Colonic mucosa (tissue), 4 donors: ENCODE measurements around the gene GATAD2B. TPM values are rescaled to one million over a fixed set of nuclear protein-coding genes. Genes with fewer than 3 reads are reported as not detected.
"Not testable (repeated sequence)": the region's sequence is repeated elsewhere in the genome, so short reads cannot be mapped to it uniquely, and the experiment has no call there.

Source experiments
- DNase-seq: peaks from one replicate; pipeline ENCODE4 v3.0.0-alpha.2; 2020
- H3K27ac ChIP-seq: fragments of 200-600 bp; one replicate; pipeline ENCODE4 v1.8.0; 2021
- H3K27me3 ChIP-seq: fragments of 200-600 bp; one replicate; pipeline ENCODE4 v1.8.0; 2021
- H3K36me3 ChIP-seq: fragments of 200-600 bp; one replicate; pipeline ENCODE4 v1.8.0; 2021
- H3K4me1 ChIP-seq: fragments of 200-600 bp; one replicate; pipeline ENCODE4 v1.8.0; 2021; ENCODE audit warnings: mild to moderate bottlenecking
- H3K4me3 ChIP-seq: fragments of 200-600 bp; one replicate; pipeline ENCODE4 v1.8.0; 2021
- H3K9ac ChIP-seq, 2 donors: one replicate each; pipeline ENCODE4 v1.7.0; 2013; ENCODE audit warnings: control low read depth in 2 of 2, low read depth in 2 of 2, low read length in 2 of 2
- H3K9me3 ChIP-seq: fragments of 200-600 bp; one replicate; pipeline ENCODE4 v1.8.0; 2021
- CTCF ChIP-seq: fragments of 200-600 bp; IDR thresholded peaks from one replicate; pipeline ENCODE4 v1.8.0; 2022; ENCODE audit warnings: antibody characterized with exemption, mild to moderate bottlenecking
- intact Hi-C: fragments of 100-400 bp; cut with DNase I; formaldehyde crosslinking; loops from one replicate; pipeline ENCODE4 v1.14.1; 2022
- total RNA-seq, 2 donors: library from RNA; stranded (reverse); fragmentation: NEBNext Ultra II Directional in 1 of 2; extraction: Animal tissue kit (Norgen Biotek cat#: 25700) in 1 of 2; gene quantifications; one replicate each; pipeline ENCODE4 v1.2.1, GENCODE V29; 2021
- donor health status: healthy.
- donor health status: DM: no; HTN: no; CAD: no.
- donor health status: DM: no; HTN: no; CAD: no.

Gene GATAD2B
- total RNA-seq, 2 donors from 2014 or later = 32.5 to 36.5 TPM

GRCh38 chr1:153919876-153920852 lies 2.6 kb downstream of the GATAD2B start:
- Histone ChIP-seq H3K27me3 (no peaks in the 10 kb centered on the region), H3K27ac (peak overlapping the region; percentile 23), H3K4me1 (peaks cover 16% of the 10 kb centered on the region), H3K36me3 (no peaks in the 10 kb centered on the region), H3K9ac (peak overlapping the region in 1 of 2 donors; percentile 1), H3K4me3 (no peak overlapping the region), H3K9me3 (no peaks in the 10 kb centered on the region)
- no peak for TF ChIP-seq CTCF
- DNase-seq = no peak
- intact Hi-C loops = loop anchor here (5.0 kb wide), 1 partner anchor 67 kb away; the partner anchor contains the start of gene RAB13

GRCh38 chr1:153916297-153916696 lies 6.5 kb downstream of the GATAD2B start:
- no peak overlapping the region for H3K27ac ChIP-seq
- H3K27me3 ChIP-seq = no peaks in the 10 kb centered on the region
- H3K4me1 ChIP-seq = peaks cover 13% of the 10 kb centered on the region
- H3K9ac ChIP-seq = no peak overlapping the region
- H3K4me3 ChIP-seq = no peak overlapping the region
- intact Hi-C loops = no loop called here
- no peaks in the 10 kb centered on the region for H3K9me3 ChIP-seq
- no peak for TF ChIP-seq CTCF
- DNase-seq = no peak
- no peaks in the 10 kb centered on the region for H3K36me3 ChIP-seq

- Histone ChIP-seq H3K4me3 (no peak overlapping the region), H3K9ac (no peak overlapping the region), H3K36me3 (no peaks in the 10 kb centered on the region), H3K4me1 (no peaks in the 10 kb centered on the region), H3K9me3 (no peaks in the 10 kb centered on the region), H3K27me3 (no peaks in the 10 kb centered on the region), H3K27ac (no peak overlapping the region)
- intact Hi-C loops = no loop called here
- TF ChIP-seq CTCF = no peak
- DNase-seq = no peak
Measured at GRCh38 chr1:153912349-153912748, 10.4 kb downstream of the GATAD2B start.

GRCh38 chr1:153910560-153910959 lies 12.2 kb downstream of the GATAD2B start:
- intact Hi-C loops, H3K27ac ChIP-seq: not testable (repeated sequence)

GRCh38 chr1:153908071-153908470 lies 14.7 kb downstream of the GATAD2B start:
- no peaks in the 10 kb centered on the region for H3K9me3 ChIP-seq
- no peak for DNase-seq
- no peak overlapping the region for H3K27ac ChIP-seq
- H3K9ac ChIP-seq = no peak overlapping the region
- H3K4me1 ChIP-seq = no peaks in the 10 kb centered on the region
- no peaks in the 10 kb centered on the region for H3K27me3 ChIP-seq
- intact Hi-C loops = no loop called here
- H3K4me3 ChIP-seq = no peak overlapping the region
- H3K36me3 ChIP-seq = no peaks in the 10 kb centered on the region
- TF ChIP-seq CTCF = no peak

More at GRCh38 chr1:153910560-153910959, 12.2 kb downstream of the GATAD2B start:
- DNase-seq, H3K9me3 ChIP-seq, H3K27me3 ChIP-seq, H3K4me1 ChIP-seq, H3K4me3 ChIP-seq, H3K9ac ChIP-seq, H3K36me3 ChIP-seq: not testable (repeated sequence)

GRCh38 chr1:153907134-153907533 lies 15.6 kb downstream of the GATAD2B start:
- H3K4me3 ChIP-seq = no peak overlapping the region
- no peak overlapping the region for H3K27ac ChIP-seq
- H3K9ac ChIP-seq = no peak overlapping the region
- no peak for DNase-seq
- no peaks in the 10 kb centered on the region for H3K36me3 ChIP-seq
- no peaks in the 10 kb centered on the region for H3K9me3 ChIP-seq
- intact Hi-C loops = no loop called here
- no peaks in the 10 kb centered on the region for H3K4me1 ChIP-seq
- no peaks in the 10 kb centered on the region for H3K27me3 ChIP-seq
- no peak for TF ChIP-seq CTCF
